HG02571 (cell line): ENCODE measurements around the gene HCAR1.
"Not testable (repeated sequence)": the region's sequence is repeated elsewhere in the genome, so short reads cannot be mapped to it uniquely, and the experiment has no call there.

Experiments used
- ATAC-seq: cut with Tn5 transposase; IDR thresholded peaks from one replicate; pipeline ENCODE4 v1.9.1; 2021; ENCODE audit warnings: mild to moderate bottlenecking, moderate library complexity; ENCODE audit not compliant: unreplicated experiment

Gene HCAR1, protein sequence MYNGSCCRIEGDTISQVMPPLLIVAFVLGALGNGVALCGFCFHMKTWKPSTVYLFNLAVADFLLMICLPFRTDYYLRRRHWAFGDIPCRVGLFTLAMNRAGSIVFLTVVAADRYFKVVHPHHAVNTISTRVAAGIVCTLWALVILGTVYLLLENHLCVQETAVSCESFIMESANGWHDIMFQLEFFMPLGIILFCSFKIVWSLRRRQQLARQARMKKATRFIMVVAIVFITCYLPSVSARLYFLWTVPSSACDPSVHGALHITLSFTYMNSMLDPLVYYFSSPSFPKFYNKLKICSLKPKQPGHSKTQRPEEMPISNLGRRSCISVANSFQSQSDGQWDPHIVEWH

DNA sequence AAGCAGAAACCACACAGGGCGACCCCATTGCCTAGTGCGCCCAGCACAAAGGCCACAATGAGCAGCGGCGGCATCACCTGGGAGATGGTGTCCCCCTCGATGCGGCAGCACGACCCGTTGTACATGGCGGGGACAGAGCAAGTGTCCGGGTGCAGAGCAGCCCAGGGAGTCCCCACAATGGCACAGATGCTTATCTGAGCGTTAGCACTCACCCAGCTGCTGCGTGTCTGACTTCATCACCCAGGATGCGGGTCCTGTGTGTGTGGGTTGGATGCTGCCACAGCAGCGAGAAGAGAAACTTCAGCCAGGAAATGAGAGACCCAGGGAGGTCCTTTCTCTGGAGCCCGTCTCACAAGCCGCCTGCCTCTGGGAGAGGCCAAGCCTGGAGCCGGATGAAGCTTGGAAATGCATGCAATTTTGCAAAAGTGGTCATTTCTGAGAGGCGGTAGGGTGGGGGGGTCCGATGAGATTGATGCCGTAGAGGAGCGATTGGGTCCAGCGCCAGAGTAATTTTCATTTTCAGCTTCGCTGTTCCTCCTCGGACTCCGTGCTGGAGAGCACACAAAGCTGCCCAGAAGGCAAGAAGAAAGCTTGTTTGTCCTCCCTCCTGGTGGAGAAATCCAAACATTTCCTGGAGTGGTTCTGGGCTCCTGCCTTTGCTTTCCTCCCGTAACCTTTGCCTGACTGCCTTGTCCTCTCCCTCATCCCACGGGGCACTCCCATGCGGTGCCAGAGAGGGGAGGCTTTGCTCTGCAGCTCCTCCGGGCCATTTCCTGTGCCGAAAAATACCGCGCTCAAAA is at the start of gene HCAR1:
HCAR1 (minus strand) TSS at position 630 of the 800 bp plus-strand sequence; CDS start at position 125, 505 bp downstream.
- no peak for ATAC-seq

DNA sequence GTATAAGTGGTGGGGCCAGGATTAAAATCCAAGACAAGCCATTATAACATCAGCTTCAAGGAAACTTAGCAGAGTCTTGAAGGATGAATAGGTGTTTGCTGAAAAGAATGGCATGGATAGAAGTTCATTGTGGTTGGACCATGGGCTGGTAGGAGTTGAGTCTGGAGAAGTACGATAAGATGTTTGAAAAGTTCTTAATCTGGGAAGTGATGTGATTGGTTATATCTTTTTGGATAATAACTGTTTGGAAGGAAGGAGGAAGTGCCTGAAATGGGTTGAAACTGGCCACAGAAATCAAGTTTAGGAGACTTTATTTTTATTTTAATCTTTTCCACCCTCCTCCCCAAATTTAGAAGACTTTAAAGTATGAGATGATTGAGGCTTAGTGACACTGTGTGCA is 26.9 kb upstream of the HCAR1 start:
- ATAC-seq: no peak

DNA sequence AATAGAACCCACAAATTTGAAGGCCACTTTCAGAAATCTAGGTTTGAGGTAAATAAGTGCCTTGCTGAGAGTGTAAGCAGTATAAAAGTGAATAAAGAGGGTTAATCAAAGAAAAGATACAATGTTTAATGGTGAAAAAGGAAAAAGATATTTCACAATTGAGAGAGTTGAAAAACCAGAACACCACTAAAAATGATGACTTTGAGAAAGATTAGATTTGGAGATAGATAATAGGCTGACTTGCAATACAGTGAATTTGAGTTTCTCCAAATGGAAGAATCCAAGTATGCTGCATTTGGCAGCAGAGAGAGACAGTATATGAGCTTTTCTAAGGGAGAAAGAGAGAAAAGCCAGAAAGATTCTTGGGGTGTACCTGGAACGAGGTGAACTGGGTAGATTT is 24.1 kb upstream of the HCAR1 start:
- no peak for ATAC-seq

DNA sequence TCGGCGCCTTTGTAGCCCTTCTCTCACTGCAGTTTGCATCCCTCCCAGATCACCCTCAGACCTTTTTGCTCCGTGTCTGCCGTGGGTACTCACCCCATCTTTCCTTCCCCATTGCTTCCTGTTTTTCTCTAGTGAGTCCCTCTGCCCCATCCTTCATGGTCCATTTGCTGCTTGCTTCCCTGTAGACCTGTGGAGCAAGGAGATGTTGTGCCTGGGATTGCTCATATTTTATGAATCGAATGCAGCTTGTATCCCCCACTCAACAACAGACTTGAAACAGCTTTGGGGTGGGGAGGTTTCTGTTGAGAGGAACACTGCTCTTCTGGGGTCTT is 22.6 kb upstream of the HCAR1 start:
- no peak for ATAC-seq

DNA sequence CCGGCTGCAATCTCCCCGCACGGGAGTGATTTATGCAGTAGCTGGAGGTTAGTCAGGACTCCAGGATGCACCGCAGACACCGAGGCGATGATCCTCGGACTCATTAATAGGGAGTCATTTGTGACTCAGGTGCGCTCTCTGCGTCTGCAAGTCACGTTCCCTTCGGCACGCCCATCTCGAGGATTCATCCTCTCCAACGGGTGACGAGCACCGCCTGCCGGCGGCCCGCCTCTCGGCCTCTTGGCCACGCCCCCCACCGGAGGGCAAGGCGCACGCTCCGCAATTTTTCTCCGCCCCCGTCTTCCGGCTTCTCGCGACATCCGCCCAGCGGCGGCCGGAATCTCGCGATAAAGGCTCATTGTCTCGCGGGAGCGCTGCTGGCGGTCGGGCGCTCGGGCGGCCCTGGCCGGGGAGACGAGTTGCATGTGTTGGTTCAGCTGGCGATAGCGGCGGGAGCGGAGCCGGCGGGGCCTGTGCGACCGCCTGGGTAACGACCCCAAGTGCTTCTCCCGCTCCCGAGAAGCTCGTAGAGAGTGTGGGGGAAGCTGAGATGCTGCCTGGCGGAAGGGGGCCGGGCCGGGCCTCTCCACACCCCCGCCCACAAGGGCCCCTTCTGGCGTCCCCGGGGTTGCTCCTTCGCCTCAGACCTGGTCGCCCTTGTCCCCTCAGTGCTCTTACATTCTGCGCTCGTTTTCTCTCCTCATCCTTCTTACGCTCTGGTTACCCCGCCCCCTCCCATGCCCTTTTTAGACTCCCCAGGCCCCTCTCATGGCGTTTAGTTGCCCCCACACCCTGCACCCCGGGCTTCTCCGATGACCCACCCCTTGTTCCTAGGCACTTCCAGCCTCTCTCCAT is 22.0 kb upstream of the HCAR1 start, which contains the start of gene DENR:
DENR (plus strand) TSS at position 361 of the 855 bp plus-strand sequence. CDS start 878 bp downstream, outside the sequence.
- peak; percentile 91 for ATAC-seq

DNA sequence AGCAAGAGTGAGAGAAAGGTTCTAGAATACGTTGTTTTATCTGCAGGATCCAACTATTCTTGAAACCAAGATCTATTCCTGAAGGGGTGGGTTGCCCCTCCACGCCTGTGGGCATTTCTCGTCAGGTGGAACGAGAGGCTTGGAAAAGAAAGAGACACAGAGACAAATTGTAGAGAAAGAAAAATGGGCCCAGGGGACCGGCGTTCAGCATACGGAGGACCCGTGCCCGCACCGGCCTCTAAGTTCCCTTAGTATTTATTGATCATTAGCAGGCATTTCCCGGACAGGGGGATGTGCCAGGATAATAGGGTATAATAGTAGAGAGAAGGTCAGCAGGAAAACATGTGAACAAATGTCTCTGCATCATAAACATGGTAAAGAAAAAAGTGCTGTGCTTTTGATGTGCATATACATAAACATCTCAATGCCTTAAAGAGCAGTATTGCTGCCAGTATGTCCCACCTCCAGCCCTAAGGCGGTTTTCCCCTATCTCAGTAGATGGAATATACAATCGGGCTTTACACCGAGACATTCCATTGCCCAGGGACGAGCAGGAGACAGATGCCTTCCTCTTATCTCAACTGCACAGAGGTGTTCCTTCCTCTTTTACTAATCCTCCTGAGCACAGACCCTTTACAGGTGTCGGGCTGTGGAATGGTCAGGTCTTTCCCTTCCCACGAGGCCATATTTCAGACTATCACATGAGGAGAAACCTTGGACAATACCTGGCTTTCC is 20.3 kb upstream of the HCAR1 start:
- not testable (repeated sequence) for ATAC-seq

DNA sequence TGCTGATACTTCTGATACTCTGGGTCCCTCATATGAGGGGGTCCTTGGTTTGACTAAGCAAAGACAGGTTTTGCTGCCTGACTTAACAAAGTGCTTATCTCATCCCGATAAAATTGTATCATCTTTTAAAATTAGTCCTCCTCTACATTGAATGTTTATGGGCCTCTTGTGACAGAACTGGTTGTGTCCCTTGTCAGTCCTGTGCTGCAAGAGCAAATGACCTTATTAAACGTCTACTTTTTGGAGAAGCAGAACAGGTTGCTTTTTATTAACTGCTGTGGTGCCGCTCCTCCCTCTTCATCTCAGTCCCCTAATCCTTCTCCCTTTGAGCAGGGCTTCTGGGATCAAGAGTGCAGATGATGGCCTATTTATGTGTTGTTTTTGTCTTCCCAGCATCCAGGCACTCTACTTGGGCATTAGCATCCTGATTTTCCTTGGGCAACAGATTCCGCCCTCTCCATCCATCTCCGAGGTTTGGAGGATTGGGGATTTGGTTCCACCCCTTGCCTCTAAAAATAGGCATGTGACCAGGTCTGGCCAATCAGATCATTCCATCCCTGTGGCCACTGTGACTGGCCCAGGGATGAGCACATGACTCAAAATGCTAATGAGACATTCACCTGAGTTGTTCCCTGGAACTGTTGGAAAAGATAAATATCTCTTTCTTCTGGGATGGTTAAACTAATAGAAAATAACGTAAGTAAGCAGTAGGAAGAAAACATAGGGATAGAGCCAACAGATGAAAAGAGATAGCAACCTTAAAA is 19.1 kb upstream of the HCAR1 start:
- ATAC-seq: no peak

DNA sequence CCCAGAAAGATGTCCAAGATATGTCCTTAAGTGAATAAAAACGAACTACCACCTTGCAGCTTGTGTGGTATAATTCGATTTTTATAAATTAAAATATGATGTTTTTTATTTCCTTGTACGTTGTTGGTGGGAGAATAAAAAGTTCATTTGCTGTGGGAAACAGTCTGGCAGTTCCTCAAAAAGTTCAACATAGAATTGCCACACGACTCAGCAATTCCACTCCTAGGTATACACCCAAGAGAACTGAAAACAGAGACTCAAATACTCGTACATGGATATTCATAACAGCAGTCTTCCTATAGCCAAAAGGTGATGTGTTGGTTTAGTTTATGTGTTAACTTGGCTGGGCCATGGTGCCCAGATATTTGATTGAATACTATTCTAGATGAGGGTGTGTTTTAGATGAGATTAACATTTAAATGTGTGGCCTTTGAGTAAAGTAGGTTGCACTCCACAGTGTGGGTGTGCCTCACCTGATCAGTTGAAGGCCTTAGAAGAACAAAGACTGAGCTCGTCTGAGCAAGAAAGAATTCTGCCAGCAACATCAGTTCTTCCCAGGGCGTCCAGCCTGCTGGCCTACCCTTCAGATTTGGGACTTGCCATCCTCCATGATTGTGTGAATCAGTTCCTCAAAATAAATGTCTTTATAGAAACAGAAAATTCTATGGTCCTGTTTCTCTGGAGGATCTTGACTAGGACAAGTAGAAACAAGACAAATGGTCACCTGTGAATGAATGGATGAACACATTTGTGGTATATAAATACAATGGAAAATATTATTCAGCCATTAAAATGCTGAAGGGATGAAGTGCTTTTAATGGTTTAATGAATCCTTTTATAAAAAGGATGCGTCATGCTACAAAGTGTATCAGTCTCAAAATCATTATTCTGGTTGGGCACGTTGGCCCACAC is 16.8 kb upstream of the HCAR1 start:
- no peak for ATAC-seq

DNA sequence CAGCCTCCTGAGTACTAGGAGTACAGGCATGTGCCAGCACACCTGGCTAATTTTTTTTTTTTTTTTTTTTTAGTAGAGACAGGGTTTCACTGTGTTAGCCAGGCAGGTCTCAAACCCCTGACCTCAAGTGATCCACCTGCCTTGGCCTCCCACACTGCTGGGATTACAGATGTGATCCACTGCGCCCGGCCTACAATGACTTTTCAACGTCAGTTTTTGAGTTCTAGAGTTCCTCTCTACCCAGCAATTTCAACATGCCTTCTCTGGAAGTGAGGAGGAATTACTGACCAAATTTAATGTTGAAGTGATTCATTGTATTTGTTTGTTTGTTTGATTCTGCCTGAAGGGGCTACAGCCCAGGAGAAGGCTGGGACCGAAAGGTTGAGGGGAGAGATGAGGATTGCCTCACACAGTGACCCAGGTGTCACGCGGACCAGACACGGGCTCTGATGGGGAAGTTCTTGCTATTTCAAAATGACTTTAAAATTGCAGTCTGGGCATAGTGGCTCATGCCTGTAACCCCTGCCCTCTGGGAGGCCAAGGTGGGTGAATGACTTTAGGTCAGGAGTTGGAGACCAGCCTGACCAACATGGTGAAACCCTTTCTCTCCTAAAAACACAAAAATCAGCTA is 13.4 kb upstream of the HCAR1 start:
- no peak for ATAC-seq

DNA sequence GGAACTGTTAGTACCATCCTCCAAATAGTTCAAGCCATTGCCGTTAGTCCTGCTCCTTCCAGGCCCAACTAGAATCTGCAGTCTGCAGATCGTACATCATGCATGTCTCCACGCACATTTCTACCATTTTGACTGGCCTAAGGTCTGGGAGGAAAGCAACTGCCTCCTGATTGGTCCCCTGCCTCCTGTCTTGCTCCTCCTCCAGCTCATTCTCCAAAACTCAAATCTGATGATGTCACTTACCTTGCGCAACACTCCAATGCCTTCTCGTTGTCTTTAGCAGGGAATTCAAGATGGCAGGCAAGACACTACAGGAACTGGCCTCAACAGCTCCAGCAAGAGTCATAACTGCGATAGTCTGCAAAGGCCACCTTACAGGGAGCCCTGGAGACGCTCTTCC is 9.7 kb upstream of the HCAR1 start:
- no peak for ATAC-seq

DNA sequence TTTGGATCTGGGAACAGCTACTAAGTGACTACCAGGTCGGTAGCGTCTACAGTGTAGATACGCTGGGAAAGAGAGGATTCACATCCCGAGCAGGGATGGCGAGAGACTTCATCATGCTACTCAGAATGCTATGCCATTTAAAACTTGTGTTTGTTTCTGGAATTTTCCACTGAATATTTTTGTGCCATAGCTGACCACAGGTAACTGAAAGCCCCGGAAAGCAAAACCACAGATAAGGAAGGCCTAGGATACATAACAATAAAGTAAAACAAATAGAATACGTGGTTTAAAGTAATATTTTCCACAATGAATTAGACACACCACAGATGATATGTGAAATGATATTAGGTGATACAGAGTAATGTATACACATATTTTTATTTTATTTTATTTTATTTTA is 7.9 kb upstream of the HCAR1 start:
- ATAC-seq: no peak

DNA sequence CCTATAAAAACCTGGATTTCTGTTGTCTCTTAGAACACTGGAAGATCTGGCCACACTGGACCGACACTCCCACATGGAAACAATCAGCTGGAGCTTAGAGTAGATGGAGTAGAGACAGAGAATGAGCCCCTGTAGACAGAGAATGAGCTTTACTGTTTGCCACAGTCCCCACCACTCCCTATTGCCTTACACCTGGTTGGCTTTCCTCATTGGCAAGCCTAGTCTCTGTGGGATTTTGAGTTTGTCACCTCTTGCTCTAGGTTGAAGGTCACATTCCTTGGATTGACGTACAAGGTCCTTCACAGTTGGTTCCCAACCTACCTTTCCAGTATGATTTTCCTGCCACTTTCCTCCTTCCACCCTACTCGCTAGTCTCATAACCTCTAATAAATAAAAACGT is 2.0 kb upstream of the HCAR1 start:
- no peak for ATAC-seq

DNA sequence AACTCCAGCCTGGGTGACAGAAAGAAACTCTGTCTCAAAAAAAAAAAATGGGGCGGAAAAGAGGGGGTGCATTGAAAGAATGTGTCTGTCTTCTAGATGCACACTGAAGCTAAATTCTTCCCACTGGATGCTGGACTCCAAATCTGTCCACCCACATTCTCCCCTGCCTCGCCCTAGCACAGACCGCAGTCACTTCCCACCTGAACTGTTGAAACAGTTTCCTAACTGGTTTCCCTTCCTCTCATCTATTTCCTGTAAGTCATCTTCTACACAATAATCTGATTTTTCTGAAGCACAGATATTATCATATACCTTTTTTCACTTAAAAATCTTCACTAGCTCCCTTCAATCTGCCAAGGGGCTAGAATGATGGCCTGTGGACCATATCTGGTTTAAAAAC is 1.5 kb upstream of the HCAR1 start:
- ATAC-seq: no peak

DNA sequence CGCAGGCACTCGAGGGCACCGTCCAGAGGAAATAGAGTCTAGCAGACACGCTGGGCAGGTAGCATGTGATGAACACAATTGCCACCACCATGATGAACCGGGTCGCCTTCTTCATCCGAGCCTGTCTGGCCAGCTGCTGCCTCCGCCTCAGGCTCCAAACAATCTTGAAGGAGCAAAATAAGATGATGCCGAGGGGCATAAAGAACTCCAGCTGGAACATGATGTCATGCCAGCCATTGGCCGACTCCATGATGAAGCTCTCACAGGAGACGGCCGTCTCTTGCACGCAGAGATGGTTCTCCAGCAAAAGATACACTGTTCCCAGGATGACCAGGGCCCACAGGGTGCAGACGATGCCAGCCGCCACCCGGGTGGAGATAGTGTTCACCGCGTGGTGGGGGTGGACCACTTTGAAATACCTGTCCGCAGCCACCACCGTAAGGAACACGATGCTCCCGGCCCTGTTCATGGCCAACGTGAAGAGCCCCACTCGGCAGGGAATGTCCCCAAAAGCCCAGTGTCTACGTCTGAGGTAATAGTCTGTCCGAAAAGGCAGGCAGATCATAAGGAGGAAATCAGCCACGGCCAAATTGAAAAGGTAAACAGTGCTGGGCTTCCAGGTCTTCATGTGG is 945 bp downstream of the HCAR1 start:
- ATAC-seq: no peak

DNA sequence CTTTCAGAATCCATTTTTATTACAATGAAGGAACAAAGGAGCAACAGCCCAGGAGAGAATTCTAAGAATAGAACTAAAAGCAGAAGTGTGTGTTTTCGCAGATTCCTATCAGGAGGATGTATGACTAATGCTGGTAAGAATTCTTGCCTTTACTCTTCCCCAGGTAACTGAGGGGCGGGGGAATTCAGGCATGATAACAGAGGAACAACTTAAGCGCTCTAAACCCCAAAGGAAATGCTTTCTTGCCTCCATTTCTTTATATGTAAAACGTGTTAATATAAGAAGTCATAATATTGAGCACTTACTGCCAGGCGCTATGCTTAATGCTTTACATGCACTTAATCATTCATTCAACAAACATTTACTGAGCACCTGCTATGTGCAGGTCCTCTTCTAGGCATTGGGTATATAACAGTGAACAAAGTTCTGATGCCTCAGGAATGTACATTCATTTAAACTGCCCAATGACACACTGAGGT is 4.5 kb downstream of the HCAR1 start:
- no peak for ATAC-seq

DNA sequence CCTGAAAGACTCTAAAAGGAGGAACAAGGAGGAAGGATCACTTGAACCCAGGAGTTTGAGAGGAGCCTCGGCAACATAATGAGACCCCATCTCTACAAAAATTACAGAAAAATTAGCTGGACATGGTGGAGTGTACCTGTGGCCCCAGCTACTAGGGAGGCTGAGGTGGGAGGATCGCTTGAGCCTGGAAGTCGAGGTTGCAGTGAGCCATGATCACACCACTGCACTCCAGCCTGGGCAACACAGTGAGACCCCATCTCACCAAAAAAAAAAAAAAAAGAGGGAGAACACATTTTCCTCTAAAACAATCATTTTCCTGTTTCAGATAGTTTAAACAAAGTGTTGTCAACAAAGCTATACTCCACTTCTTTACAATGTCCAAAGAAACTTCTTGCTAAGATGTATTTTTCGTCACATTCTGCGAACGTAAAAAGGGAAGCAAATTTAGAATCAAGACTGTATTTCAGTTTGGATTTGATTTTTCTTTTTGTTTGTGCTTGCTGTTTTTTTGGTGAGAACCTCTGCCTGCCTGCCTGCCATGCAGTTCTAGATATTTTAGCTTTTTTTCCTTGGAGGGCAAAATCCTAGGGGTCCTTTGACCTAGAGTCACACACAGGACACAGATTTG is 5.1 kb downstream of the HCAR1 start:
- ATAC-seq: no peak

DNA sequence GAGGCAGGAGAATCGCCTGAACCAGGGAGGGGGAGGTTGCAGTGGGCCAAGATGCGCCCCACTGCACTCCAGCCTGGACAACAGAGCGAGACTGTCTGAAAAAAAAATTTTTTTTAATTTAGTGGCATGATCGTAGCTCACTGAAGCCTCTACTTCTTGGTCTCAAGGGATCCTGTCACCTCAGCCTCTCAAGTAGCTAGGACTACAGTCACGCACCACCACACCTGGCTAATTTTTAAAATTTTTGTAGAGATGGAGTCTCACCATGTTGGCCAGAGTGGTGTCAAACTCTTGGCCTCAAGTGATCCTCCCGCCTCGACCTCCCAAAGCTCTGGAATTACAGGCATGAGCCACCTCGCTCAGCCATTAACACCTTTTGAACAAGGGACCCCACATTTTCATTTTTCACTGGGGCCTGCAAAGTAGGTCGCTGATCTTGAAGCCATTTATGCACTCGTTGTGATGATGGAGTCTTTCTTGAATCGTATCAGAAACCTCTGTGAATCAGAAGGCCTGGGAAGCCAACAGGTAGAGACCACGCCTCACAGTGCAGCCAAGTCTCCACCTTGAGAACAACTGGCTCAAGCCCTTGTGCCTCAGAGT is 5.9 kb downstream of the HCAR1 start:
- no peak for ATAC-seq
